NCI-H2029 (cell line): ENCODE results near the gene PP2D1.
"Not testable (repeated sequence)": the region's sequence is repeated elsewhere in the genome, so short reads cannot be mapped to it uniquely, and the experiment has no call there.

Experiments
- DNase-seq: peaks from one replicate; lab custom pipeline; 2025; lab: John Stamatoyannopoulos, UW

The PP2D1 gene

DNA sequence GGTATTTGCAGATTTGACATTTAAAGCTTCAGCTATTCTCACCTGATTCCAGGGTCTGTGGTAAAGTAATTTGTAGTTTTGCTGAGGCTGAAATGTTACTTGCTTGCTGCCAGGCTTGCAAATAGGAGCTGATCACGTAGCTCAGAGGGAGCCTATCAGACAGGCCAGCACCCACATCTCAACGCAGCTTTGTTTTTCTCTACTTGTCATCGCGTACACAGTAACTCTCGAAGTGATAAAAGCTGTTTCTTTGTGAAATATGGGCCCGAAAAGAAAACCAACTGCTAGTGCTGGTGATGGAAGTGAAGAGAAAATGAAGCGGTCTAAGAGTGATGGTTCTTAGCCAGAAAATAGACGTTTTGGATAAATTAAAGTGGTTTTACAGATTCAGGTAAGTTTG is 41.7 kb downstream of the PP2D1 start:
- DNase-seq, result no peak

DNA sequence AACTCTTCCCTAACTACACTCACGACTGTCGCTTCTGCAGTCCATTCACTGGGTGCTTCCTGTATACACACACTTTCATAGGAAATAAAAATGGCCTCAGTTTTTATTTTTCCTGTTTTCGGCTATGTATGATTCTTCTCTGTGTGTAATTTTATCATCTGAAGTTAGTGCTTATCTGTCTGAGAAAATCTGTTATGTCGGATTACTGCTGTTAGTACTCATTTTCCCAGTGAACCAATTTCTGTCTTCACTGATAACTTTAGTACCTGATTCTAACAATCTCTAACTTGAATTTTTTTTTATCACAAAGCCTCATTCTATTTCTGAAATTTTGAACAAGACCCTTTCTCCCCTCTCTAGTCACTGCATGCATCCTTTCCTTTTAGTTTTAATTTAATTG is 44.3 kb downstream of the PP2D1 start:
- DNase-seq, result no peak

DNA sequence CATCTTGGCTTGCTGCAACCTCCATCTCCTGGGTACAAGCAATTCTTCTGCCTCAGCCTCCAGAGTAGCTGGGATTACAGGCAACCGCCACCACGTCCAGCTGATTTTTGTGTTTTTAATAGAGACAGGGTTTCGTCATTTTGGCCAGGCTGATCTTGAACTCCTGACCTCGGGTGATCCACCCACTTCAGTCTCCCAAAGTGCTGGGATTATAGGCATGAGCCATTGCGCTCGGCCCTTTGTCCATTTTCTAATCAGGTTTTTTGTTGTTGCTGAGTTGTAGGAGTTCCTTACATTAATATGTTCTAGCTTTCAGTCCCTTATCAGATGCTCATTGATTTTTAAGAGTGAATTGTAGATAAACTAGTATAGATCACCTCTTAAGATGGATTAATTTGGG is 44.9 kb downstream of the PP2D1 start:
- no peak for DNase-seq

DNA sequence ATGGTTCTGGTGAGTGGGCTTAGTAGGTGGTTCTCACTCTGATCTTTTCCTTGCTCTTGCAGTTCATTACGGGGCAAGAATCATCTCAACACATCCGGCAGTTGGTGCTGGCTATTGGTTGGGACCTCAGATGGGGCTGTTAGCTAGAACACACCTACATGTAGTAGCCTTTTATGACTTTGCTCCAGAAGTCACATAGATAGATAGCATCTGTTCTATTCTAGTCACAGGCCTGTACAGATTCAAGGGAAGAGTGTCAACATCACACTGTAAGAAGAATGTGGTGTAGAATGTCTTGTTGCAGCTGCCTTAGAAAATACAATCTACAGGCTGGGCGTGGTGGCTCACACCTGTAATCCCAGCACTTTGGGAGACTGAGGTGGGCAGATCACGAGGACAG is 50.1 kb downstream of the PP2D1 start:
- DNase-seq, result no peak

DNA sequence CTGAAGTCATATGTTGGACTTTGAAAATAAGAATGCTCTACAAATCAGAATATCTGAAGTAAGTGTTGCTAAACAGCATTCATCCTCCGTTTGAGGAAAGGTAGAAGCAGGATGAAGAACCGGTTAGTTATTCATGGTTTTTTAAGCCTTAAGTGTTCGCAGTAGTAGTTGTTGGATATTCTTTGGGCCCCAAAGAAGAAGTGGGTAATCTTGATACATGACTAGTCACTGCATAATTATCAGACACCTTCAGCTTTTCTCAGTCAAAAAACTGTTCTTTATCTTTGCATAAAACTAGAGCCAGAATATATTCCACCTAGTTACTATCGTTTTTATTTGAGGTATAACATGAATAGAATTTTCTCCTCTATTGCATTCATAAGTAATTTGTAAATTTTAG is 51.4 kb downstream of the PP2D1 start:
- DNase-seq, result no peak

DNA sequence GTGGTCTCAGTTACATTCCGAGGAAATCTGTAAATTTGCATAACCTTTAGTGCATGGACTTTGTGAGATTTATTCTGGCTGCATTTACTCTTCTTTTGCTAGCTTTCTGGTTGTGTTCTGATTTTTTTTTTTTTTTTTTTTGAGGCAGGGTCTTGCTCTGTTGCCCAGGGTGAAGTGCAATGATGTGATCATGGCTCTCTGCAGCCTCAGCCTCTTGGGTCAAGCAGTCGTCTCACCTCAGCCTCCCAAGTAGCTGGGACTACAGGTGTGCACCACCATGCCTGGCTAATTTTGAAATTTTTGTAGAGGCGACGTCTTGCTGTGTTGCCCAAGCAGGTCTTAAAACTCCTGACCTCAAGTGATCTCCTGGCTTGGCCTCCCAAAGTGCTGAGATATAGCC is 52.6 kb downstream of the PP2D1 start:
- no peak for DNase-seq

DNA sequence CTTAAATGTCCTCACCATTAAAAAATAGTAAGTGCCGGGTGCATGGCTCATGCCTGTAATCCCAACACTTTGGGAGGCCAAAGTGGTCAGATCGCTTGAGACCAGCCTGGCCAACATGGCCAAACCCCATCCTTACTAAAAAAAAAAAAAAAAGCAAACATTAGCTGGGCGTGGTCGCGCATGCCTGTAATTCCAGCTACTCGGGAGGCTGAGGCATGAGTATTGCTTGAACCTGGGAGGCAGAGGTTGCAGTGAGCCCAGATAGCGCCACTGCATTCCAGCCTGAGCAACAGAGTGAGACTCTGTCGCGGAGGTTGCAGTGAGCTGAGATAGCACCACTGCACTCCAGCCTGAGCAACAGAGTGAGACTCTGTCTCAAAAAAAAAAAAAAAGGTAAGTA is 54.7 kb downstream of the PP2D1 start:
- DNase-seq, result not testable (repeated sequence)

DNA sequence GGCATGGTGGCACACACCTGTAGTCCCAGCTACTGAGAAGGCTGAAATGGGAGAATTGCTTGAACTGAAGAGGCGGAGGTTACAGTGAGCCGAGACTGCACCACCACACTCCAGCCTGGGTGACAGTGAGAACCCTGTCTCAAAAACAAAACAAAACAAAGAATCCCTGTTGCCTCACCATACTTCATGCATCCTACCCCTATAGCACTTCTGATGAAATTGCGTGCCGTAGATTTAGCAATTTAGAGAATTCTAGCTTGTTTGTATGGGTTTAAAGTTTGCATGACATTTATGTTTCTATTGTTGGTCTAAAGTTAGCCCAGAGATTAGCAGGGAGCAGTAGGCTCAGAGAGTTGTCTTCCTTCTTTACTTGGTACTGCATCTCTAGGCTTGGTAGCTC is 57.4 kb downstream of the PP2D1 start:
- DNase-seq, result no peak

DNA sequence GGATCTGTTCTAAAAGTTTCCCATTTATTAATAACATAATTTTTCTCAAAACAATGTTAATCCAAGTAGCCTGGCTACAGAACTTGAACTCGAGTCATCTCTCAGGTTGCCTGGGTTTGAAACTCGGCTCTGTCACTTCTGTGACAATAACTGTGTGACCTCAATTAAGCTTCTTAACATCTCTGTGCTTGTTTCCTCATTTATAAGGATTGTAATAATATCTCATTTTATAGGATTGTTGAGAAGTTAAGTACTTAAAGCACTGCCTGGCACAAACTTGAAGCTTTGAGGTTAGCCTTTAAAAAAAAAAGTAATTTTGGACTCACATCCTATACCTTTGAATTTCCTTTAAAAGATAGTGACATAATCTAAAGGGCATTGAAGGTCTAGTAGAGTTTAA is 61.7 kb downstream of the PP2D1 start:
- no peak for DNase-seq

DNA sequence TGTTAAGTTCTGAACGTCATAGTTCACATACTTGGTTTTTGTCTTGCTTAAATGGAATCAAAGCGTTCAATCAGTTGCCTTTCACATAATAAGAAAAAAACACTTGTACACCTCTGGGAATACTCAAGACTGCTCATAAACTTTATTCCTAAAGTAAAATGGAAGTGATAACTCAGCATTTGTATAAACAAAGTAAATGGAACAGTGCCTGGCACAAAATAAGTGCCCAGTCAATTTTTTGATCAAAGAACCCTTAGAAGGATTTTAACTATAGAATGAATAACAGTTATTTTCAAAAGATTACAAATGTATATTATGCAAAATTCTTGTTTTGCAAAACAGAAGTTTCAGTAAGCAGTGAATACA is 63.9 kb downstream of the PP2D1 start:
- DNase-seq, result no peak

DNA sequence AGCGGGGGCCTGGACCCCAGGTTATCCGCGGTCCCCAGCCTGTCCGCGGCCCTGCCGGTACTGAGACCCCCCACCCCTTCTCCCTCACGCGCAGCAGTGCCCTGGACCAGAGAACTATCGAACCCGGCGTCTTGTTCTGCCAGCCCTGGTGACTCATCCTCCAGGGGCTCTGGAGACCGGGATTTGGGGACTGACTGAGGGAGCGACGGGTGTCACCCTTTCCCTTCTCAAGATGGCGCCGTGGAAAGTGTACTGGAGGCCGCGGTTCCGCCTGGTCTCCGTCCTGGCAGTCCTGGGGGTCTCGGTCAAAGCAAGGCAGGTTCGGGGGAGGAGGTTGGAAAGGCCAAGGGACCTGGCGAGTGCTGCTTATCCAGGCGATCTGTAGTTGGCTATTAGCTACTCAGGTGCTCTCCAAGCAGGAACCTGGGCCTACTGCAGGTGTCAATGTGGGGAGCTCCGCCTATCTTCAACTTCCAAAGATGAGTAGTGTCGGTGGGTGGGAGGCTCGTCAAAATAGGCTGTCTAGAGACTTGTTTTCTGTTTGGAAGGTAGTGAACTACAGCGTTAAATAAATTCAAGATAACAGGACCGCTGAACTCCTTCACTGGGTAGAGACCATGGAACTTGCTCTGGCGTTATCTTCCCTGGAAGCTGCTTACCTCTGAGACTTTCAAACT is 64.4 kb downstream of the PP2D1 start:
- peak; percentile 58 for DNase-seq

DNA sequence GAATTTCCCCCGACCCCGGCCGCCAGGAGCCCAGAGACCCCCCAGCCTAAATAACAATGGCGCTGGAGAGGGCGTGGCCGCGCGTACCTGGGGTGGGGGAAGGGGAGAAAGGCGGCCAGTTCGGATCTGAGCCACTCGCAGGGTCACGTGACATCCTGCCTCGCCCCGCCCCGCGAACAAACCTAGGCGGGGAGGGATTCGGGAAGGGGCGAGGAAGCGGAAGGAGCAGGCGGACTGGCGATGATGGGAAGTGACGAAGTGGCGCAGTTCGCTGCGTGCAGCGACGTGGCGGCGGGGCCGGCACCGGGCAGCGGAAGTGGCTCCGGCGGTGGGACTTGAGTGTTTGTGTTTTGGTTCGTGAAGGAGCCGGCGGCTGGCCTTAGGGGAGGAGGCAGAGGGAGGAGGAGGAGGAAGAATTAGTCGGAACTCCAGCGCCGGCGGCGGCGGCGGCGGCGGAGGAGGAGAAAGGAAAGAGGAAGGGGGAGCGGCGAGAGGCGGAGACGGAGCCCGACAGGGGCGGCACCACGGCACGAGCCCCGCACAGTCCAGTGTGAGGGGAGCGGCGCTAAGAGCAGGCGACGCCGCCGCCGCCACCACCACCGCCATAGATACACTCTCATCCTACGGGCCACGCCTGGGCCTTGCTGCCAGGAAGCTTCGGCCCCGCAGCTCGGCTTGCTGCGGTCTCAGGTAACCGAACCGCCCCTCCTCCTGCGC is 65.1 kb downstream of the PP2D1 start, which contains the start of gene RAB5A:
RAB5A (plus strand) TSS at position 266 of the 717 bp plus-strand sequence. CDS start 3,802 bp downstream, outside the sequence.
- DNase-seq, result peak; percentile 99

DNA sequence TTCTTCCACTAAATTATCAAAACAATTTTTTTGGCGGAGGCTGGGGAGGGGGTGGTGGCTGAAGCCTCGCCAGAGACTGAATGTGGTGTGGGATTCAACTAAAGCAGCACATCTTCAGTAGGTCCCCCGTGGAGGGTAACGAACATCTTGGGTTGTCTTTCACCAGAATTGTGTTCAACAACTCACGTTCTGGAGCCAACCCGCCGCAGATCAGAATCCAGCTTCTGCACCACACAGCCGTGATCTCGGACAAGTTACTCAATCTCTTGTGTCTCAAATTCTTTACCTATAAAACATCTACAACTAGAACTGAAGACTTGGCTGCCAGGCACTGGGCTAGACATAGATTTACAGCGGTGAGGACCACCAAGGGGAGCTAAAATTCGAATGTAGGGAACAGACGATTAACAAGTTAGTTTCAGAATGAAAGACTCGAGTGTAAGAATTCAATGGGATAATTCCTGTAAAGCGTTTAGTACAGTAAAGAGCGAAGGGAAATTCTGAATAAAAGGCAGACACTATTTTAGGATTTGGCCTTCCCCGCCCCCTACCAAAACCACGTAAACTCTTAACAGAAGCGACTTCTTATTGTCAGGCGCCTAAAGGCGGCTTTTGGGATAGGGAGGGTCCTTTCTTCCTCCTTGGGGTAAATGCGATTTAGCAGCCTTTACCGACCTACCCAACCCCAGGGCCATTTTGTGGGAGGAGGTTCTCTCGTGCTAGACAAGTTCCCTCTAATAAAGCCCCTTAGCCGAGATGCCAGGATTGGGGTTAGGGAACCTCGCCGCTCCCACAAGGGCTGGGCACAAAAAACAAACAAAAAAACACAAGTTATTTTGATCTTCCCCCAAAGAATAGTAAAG is 65.9 kb downstream of the PP2D1 start:
- peak; percentile 64 for DNase-seq

DNA sequence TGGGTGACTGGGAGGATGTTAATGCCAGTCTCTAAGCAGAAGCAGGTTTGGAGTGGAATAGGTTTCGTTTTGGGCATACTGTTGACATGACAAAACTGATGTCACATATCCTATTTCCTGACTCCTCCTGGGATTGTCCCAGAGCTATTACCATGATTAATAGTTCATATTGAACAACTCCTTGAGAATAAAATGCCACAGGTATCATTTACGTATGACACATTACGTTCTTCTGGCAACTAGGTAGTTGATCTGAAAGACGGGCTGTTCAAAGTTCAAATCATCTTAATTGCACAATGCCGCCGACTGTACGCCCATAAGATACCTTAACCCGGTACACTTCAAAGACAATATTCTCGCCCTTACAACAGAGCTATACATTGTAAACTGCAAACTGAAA is 66.5 kb downstream of the PP2D1 start:
- peak; percentile 31 for DNase-seq

DNA sequence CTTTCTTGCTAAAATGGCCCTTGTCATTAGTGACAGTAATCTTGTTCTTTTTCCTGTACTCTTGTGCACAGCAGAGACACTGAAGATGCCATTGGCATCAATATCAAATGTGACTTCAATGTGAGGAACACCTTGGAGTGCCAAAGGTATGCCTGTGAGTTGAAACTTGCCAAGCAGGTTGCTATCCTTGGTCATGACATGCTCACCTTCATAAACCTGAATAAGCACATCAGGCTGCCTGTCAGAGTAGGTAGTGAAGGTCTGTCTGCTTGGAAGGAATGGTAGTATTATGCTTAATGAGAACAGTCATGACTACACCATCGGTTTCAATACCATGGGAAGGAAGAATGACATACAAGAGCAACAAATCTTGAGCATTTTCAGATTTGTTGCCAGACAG is 71.4 kb downstream of the PP2D1 start:
- no peak for DNase-seq

DNA sequence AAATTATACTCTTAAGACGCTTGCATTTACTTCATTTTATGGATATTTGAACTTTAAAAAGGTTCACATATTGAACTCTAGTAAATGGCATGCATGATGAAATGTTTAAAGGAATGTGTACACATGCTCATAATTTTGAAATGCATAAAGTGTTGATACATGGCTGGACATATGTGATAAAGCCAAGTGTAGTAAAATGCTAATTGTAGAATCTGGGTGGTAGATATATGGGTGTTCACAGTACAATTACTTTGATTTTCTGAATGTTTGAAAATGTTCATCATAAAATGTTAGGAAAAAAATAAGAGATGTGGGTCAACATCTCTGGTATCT is 73.8 kb downstream of the PP2D1 start:
- DNase-seq, result no peak

DNA sequence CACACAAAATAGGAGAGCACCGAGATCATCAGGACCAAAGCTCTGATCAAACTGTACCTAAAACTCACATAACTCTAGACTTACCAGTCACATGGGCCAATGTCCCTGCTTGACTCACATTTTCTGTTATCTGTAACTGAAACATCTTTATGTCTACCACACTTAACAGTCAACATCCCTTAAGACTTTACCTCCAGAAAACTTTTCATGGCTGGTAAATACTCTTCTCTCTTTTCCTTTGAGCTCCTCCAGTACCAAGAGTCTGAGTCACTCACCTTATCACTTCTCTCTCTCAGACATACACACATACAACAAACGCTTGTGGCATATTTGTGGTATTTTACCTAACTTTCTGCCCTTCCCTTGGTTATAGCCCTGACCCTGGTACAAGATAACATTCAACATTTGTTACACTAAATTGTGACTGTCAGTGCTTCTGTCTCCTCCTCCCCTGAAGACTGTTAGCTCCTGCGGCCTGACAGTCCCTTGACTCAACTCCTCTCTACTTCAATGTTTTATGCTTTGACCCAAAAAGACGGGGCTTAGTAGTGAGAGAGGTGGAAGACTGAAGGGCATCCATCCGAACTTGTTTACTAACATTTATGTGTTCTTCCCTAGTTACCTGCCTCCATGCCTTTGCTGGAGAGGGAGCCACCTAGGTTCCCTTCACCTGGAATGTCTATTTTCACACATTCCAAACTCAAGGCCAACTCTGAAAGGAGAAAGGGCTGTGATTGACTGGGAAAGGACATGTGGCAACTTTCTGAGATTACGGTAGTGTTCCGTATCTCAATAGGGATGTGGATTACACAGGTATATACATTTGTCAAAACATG is 74.4 kb downstream of the PP2D1 start:
- DNase-seq, result no peak
